Measurements from ENCODE around the gene DCAKD. TPM values are rescaled to one million over a fixed set of nuclear protein-coding genes. Genes with fewer than 3 reads are reported as not detected.

DCAKD gene
- total RNA-seq, 4 donors from 2014 or later = 47.7 to 53.2 (median 49.5) TPM

- no peaks in the 10 kb centered on the region for H3K9me3 ChIP-seq
- peaks cover 0 to 30% (median 11%) of the 10 kb centered on the region in 4 donors for H3K4me1 ChIP-seq
- no peak for DNase-seq (ENCODE audit: low spot score in 2 of 2)
- WGBS, 2 donors = 30 to 54% methylated on average over 3 of the region's 3 CpGs
- H3K27me3 ChIP-seq = no peaks in the 10 kb centered on the region
- no peak overlapping the region for H3K4me3 ChIP-seq
- H3K27ac ChIP-seq = no peak overlapping the region
- no peak for TF ChIP-seq EP300 (IDR thresholded peaks at IDR 0.05)
- TF ChIP-seq CTCF (IDR thresholded peaks at IDR 0.05) = no peak
- TF ChIP-seq POLR2A (IDR thresholded peaks at IDR 0.05) = no peak
- peaks cover 0 to 32% (median 6%) of the 10 kb centered on the region in 3 donors for H3K36me3 ChIP-seq
Observed at GRCh38 chr17:45036691-45037090, 14.7 kb downstream of the DCAKD start.

- WGBS, 2 donors = 88 to 96% methylated on average over 14 of the region's 14 CpGs
- Histone ChIP-seq H3K36me3 (peaks cover 0 to 40% (median 6%) of the 10 kb centered on the region in 3 donors), H3K4me3 (no peak overlapping the region), H3K27ac (no peak overlapping the region), H3K27me3 (no peaks in the 10 kb centered on the region), H3K4me1 (peaks cover 0 to 25% (median 7%) of the 10 kb centered on the region in 4 donors), H3K9me3 (no peaks in the 10 kb centered on the region)
- no peak for DNase-seq (ENCODE audit: low spot score in 2 of 2)
- TF ChIP-seq CTCF (IDR thresholded peaks at IDR 0.05) = no peak
- TF ChIP-seq EP300 (IDR thresholded peaks at IDR 0.05) = no peak
- no peak for TF ChIP-seq POLR2A (IDR thresholded peaks at IDR 0.05)
Observed at GRCh38 chr17:45035848-45036247, 15.6 kb downstream of the DCAKD start.

- no peaks in the 10 kb centered on the region for H3K27me3 ChIP-seq
- no peak overlapping the region for H3K4me3 ChIP-seq
- peaks cover 0 to 53% (median 13%) of the 10 kb centered on the region in 3 donors for H3K36me3 ChIP-seq
- H3K4me1 ChIP-seq = peaks cover 0 to 15% (median 2%) of the 10 kb centered on the region in 4 donors
- no peak overlapping the region for H3K27ac ChIP-seq
- no peaks in the 10 kb centered on the region for H3K9me3 ChIP-seq
- DNase-seq (ENCODE audit: low spot score in 2 of 2) = no peak
- TF ChIP-seq EP300 (IDR thresholded peaks at IDR 0.05) (no peak), CTCF (IDR thresholded peaks at IDR 0.05) (no peak), POLR2A (IDR thresholded peaks at IDR 0.05) (no peak)
- 89 to 91% methylated on average over 14 of the region's 14 CpGs for WGBS, 2 donors
Observed at GRCh38 chr17:45034599-45034998, 16.8 kb downstream of the DCAKD start.

- no peak for TF ChIP-seq EP300 (IDR thresholded peaks at IDR 0.05)
- no peak for TF ChIP-seq POLR2A (IDR thresholded peaks at IDR 0.05)
- no peak for TF ChIP-seq CTCF (IDR thresholded peaks at IDR 0.05)
- Histone ChIP-seq H3K27me3 (no peaks in the 10 kb centered on the region), H3K36me3 (peaks cover 0 to 75% (median 15%) of the 10 kb centered on the region in 3 donors), H3K4me1 (no peaks in the 10 kb centered on the region), H3K4me3 (no peak overlapping the region), H3K27ac (no peak overlapping the region), H3K9me3 (no peaks in the 10 kb centered on the region)
- no peak for DNase-seq (ENCODE audit: low spot score in 2 of 2)
- WGBS, 2 donors = 77 to 80% methylated on average over 9 of the region's 9 CpGs
Observed at GRCh38 chr17:45032174-45032541, 19.3 kb downstream of the DCAKD start.

- no peaks in the 10 kb centered on the region for H3K27me3 ChIP-seq
- 82 to 86% methylated on average over 14 of the region's 14 CpGs for WGBS, 2 donors
- no peak overlapping the region for H3K4me3 ChIP-seq
- TF ChIP-seq EP300 (IDR thresholded peaks at IDR 0.05) = no peak
- TF ChIP-seq CTCF (IDR thresholded peaks at IDR 0.05) = no peak
- no peak for TF ChIP-seq POLR2A (IDR thresholded peaks at IDR 0.05)
- no peaks in the 10 kb centered on the region for H3K9me3 ChIP-seq
- no peaks in the 10 kb centered on the region for H3K4me1 ChIP-seq
- peaks cover 0 to 81% (median 15%) of the 10 kb centered on the region in 3 donors for H3K36me3 ChIP-seq
- no peak for DNase-seq (ENCODE audit: low spot score in 2 of 2)
- no peak overlapping the region for H3K27ac ChIP-seq
Observed at GRCh38 chr17:45031231-45032173, 19.9 kb downstream of the DCAKD start.
